Gastroesophageal sphincter (tissue), 4 donors: Measurements from ENCODE around the gene MS4A12. TPM values are rescaled to one million over a fixed set of nuclear protein-coding genes. Genes with fewer than 3 reads are reported as not detected.

Experiments
- ATAC-seq: fragments of 150-250 bp; one replicate; pipeline ENCODE4 v1.9.1; 2016; ENCODE audit warnings: mild to moderate bottlenecking, moderate library complexity
- H3K27ac ChIP-seq, 4 donors: fragments of 200-600 bp; sonication (generic) in 3 of 4; 1 replicate in 3 of 4; 2 replicates in 1 of 4; pipeline ENCODE4 v1.5.1; 2016 to 2019
- H3K27me3 ChIP-seq: fragments of 200-600 bp; sonication (generic); one replicate; pipeline ENCODE4 v1.5.1; 2019
- H3K36me3 ChIP-seq, 2 donors: fragments of 200-600 bp; sonication (generic); one replicate each; pipeline ENCODE4 v1.5.1; 2019; ENCODE audit warnings: control low read depth in 1 of 2
- H3K4me1 ChIP-seq, 3 donors: fragments of 200-600 bp; sonication (generic); 1 replicate in 2 of 3; 2 replicates in 1 of 3; pipeline ENCODE4 v1.5.1; 2016 to 2019; ENCODE audit warnings: control low read depth in 2 of 3
- H3K4me3 ChIP-seq, 2 donors: fragments of 200-600 bp; sonication (generic); one replicate each; pipeline ENCODE4 v1.5.1; 2019; ENCODE audit warnings: mild to moderate bottlenecking in 1 of 2, moderate library complexity in 1 of 2
- H3K9me3 ChIP-seq, 3 donors: fragments of 200-600 bp; sonication (generic); one replicate each; pipeline ENCODE4 v1.5.1; 2017 to 2019; ENCODE audit warnings: control low read depth in 2 of 3
- CTCF ChIP-seq, 4 experiments: fragments of 200-600 bp in 2 of 4; fragments of 450-650 bp in 2 of 4; sonication (generic) in 1 of 4; IDR thresholded peaks; one replicate each; pipeline ENCODE4 v1.5.1; 2017 to 2019; ENCODE audit warnings: antibody characterized with exemption in 4 of 4, mild to moderate bottlenecking in 2 of 4, moderate library complexity in 2 of 4
- EP300 ChIP-seq: sonication (generic); formaldehyde crosslinking; IDR thresholded peaks from one replicate; pipeline ENCODE4 v1.6.1; 2017; ENCODE audit warnings: antibody characterized with exemption, mild to moderate bottlenecking
- POLR2A ChIP-seq, 2 donors: fragments of 450-650 bp; IDR thresholded peaks; one replicate each; pipeline ENCODE4 v1.6.1; 2017; ENCODE audit warnings: antibody characterized with exemption in 2 of 2, mild to moderate bottlenecking in 2 of 2, moderate library complexity in 1 of 2
- POLR2AphosphoS5 ChIP-seq: sonication (generic); formaldehyde crosslinking; IDR thresholded peaks from one replicate; pipeline ENCODE4 v1.6.1; 2017; ENCODE audit warnings: antibody characterized with exemption
- WGBS, 2 donors: methylation state at CpG; one replicate each; pipeline ENCODE4 v1.1.5; 2018; ENCODE audit warnings: low coverage in 1 of 2; 5-methylcytosine and 5-hydroxymethylcytosine counted together
- total RNA-seq, 4 donors: library from RNA; depleted of rRNA; stranded (reverse); fragments of >200 nt; gene quantifications; one replicate each; pipeline ENCODE4 v1.1.0, GENCODE V29; 2016

The MS4A12 gene
- total RNA-seq, 4 donors from 2014 or later, result not detected

DNA sequence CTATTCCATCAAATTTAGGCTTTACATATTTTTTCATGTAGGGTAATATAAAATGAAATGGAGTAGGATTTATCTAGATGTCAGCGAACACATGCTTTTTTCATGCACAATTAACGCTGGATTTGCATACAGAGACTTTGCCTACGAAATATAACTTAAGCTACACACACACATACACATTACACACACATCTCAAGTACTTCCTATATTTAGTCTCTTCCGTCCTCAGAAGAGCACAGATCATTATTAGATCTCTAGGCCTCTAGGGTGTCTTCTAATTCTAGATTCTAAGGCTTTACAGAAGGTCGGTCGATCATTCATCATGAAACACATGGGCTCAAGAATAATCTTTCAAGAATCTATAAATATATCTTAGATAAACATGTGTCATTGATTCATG lies 18.8 kb downstream of the MS4A12 start:
- TF ChIP-seq CTCF (IDR thresholded peaks at IDR 0.05), result no peak
- TF ChIP-seq POLR2AphosphoS5, result no peak
- no peak for TF ChIP-seq POLR2A (IDR thresholded peaks at IDR 0.05)
- no peak for TF ChIP-seq EP300
- no peaks in the 10 kb centered on the region for H3K9me3 ChIP-seq
- no peak overlapping the region for H3K4me3 ChIP-seq
- no peaks in the 10 kb centered on the region for H3K36me3 ChIP-seq
- no peak for ATAC-seq
- 57 to 59% methylated on average over 6 of the region's 6 CpGs for whole genome bisulfite sequencing, 2 donors
- no peaks in the 10 kb centered on the region for H3K27me3 ChIP-seq
- no peaks in the 10 kb centered on the region for H3K4me1 ChIP-seq
- H3K27ac ChIP-seq, result no peak overlapping the region

DNA sequence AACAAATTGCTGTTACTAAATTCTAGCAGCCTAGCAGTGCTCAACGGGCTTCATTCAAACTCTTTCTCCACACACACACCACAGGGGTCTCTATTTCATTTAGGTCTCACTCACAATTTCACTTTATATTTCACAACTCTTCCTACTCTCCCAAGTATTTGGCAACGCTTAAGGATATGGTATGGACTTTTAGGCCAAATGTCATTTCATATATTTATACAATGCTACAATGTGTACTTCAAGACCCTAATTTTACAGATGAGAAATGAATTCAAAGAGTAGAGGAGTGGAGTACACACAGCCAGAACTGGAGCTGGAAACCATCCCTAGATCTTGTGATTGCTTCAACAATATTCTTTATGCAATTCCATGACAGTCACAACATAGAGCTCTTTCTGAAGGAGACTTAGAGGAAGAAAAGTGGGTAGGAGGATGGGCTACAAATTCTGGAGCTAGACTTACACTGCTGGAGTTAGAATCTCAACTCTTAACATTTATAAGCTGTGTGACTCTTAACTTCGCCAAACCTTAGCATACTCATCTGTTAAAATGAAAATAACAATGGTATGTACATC lies 20.2 kb downstream of the MS4A12 start:
- ATAC-seq, result no peak
- no peaks in the 10 kb centered on the region for H3K27me3 ChIP-seq
- TF ChIP-seq CTCF (IDR thresholded peaks at IDR 0.05), result no peak
- TF ChIP-seq POLR2A (IDR thresholded peaks at IDR 0.05), result no peak
- no peak for TF ChIP-seq POLR2AphosphoS5
- no peak for TF ChIP-seq EP300
- WGBS, 2 donors, result 22 to 39% methylated on average over 2 to 3 of the region's 3 CpGs
- no peaks in the 10 kb centered on the region for H3K9me3 ChIP-seq
- H3K36me3 ChIP-seq, result no peaks in the 10 kb centered on the region
- no peaks in the 10 kb centered on the region for H3K4me1 ChIP-seq
- H3K4me3 ChIP-seq, result no peak overlapping the region
- H3K27ac ChIP-seq, result no peak overlapping the region

DNA sequence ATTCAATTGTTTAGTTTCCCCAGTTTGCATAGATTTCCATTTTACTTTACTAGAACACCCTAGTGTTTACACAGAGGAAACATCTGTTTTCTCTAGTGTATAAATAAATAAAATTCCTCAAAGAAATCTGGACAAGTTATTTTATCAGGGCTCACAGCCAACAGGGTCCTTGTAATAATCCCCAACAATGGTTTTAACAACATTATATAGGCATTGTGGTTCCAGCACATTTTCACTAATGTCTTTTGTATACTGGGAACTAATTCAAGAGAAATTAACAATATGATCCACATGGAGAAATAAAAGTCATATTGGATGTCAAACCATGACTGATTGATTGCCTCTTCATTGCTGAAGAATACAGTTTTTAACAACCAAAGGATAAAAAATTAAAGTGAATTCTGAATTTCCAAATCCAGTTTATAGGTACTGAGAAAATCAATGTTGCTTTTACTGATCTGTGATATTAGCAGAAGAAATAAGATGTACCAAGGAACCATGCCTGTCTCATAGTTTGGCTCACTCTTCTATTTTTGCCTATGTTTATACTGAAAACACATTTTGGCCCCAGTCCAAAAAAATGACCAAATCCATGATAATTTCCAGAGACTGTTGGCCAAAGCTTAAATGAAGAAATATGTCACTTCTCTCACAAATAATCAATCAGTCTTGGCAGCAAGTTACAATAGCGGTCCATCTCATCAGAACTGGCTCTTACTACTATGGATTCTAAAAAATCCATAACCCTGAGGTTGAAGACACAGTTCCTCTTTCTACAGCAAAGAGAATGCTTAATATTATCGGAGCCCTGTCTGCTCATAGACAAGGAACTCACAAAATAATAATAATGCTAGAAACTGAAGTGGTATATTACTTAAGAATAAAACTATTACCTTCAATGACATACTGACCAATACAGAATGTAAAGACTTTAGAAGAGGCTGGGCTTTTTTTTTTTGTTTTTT lies 21.2 kb downstream of the MS4A12 start:
- 29 to 38% methylated on average over 2 of the region's 2 CpGs for WGBS, 2 donors
- H3K27me3 ChIP-seq, result no peaks in the 10 kb centered on the region
- no peak overlapping the region for H3K4me3 ChIP-seq
- no peaks in the 10 kb centered on the region for H3K9me3 ChIP-seq
- no peak overlapping the region for H3K27ac ChIP-seq
- H3K36me3 ChIP-seq, result no peaks in the 10 kb centered on the region
- TF ChIP-seq CTCF (IDR thresholded peaks at IDR 0.05), result no peak
- TF ChIP-seq POLR2AphosphoS5, result no peak
- TF ChIP-seq EP300, result no peak
- no peak for TF ChIP-seq POLR2A (IDR thresholded peaks at IDR 0.05)
- ATAC-seq, result no peak
- H3K4me1 ChIP-seq, result no peaks in the 10 kb centered on the region

DNA sequence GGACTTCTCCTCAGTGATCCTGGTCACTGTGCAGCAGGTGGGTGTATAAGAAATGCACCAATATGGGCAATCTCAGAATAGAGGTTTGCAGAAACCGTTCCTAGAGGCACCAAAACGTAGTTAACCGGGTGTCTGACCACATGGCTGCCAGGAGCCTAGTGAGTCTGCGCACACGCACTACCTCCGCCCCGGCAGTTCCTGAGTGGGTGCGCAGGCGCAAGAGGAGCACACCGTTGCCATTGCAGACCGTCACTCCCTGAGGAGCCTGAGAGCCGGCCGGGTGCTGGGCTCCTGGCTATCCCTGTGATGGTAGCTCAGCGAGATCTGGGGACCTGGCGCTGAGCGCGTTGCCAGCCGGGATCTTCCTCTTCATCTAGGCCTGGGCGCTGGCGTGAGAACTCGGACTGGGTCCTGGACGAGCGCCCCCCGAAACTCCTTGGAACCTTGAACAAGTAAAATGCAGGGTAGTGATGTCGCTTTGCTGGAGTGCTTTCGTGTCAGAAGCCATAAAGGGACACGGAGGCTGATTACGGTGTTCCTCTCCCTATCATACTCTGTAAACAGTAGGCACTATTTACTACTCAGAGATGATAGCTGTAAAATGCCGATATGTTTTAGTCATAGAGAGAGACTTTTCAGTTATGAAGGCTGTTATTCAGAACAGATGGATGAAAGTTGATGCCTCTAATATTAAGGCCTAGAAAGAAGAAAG lies 22.7 kb downstream of the MS4A12 start, which contains the start of gene MS4A13:
Gene MS4A13 (plus strand): TSS at position 249 of the 712 bp plus-strand sequence. CDS start 2,692 bp downstream, outside the sequence.
- WGBS, 2 donors, result 93 to 98% methylated on average over 5 to 9 of the region's 29 CpGs
- H3K27ac ChIP-seq, result no peak within 1 kb of the TSS
- no peaks in the 10 kb centered on the region for H3K27me3 ChIP-seq
- no peak for TF ChIP-seq CTCF (IDR thresholded peaks at IDR 0.05)
- no peak for TF ChIP-seq POLR2A (IDR thresholded peaks at IDR 0.05)
- TF ChIP-seq POLR2AphosphoS5, result no peak
- TF ChIP-seq EP300, result no peak
- peaks cover 0 to 3% (median 0%) of the 10 kb centered on the region in 3 donors for H3K9me3 ChIP-seq
- H3K4me3 ChIP-seq, result no peak within 1 kb of the TSS
- H3K36me3 ChIP-seq, result no peaks in the 10 kb centered on the region
- H3K4me1 ChIP-seq, result no peaks in the 10 kb centered on the region
- ATAC-seq, result no peak
